Posterior cingulate gyrus (tissue), 11 donors: Measurements from ENCODE around the gene F10.

Experiments
- DNase-seq, 10 donors: peaks; one replicate each; pipeline versions ENCODE4 v3.0.0 to v3.0.0-alpha.2; 2020 to 2021; ENCODE audit warnings: mixed read lengths in 3 of 10
- intact Hi-C: fragments of 100-400 bp; cut with DNase I; formaldehyde crosslinking; loops from one replicate; pipeline ENCODE4 v1.15.1; 2023

The F10 gene

GRCh38 chr13:113112893-113113845, 9.4 kb upstream of the F10 start:
- intact Hi-C loops = no loop called here
- peak in 4 of 10 donors; percentile 9 to 66 (median 23) for DNase-seq

GRCh38 chr13:113113846-113114271, 8.7 kb upstream of the F10 start:
- intact Hi-C loops = no loop called here
- peak in 4 of 10 donors; percentile 5 to 79 (median 66) for DNase-seq

GRCh38 chr13:113114511-113115362, 7.9 kb upstream of the F10 start:
- peak in 4 of 10 donors; percentile 2 to 57 (median 44) for DNase-seq
- intact Hi-C loops = no loop called here

GRCh38 chr13:113115363-113116205, 7.0 kb upstream of the F10 start:
- intact Hi-C loops = no loop called here
- DNase-seq = peak in 4 of 10 donors; percentile 13 to 72 (median 52)

GRCh38 chr13:113116206-113116800, 6.3 kb upstream of the F10 start:
- DNase-seq = peak in 2 of 10 donors; percentile 72 to 73
- intact Hi-C loops = no loop called here

- intact Hi-C loops = no loop called here
- peak in 4 of 10 donors; percentile 2 to 45 (median 31) for DNase-seq
These were observed 5.7 kb upstream of the F10 start for GRCh38 chr13:113116871-113117271.

GRCh38 chr13:113117335-113117872, 5.2 kb upstream of the F10 start:
- DNase-seq = peak in 4 of 10 donors; percentile 3 to 64 (median 46)
- intact Hi-C loops = no loop called here

- DNase-seq = peak in 2 of 10 donors; percentile 33 to 66
- intact Hi-C loops = no loop called here
These were observed 4.7 kb upstream of the F10 start for GRCh38 chr13:113117911-113118260.

- DNase-seq = peak in 3 of 10 donors; percentile 52 to 79 (median 78)
- intact Hi-C loops = no loop called here
These were observed 4.2 kb upstream of the F10 start for GRCh38 chr13:113118261-113119021.

GRCh38 chr13:113119166-113119821, 3.3 kb upstream of the F10 start:
- DNase-seq = peak in 3 of 10 donors; percentile 16 to 49 (median 21)
- intact Hi-C loops = no loop called here

- intact Hi-C loops = no loop called here
- DNase-seq = peak in 4 of 10 donors; percentile 12 to 74 (median 37)
These were observed 2.8 kb upstream of the F10 start for GRCh38 chr13:113119822-113120189.

- peak in 4 of 10 donors; percentile 6 to 74 (median 52) for DNase-seq
- intact Hi-C loops = no loop called here
These were observed 2.1 kb upstream of the F10 start for GRCh38 chr13:113120300-113121182.

- intact Hi-C loops = no loop called here
- peak in 4 of 10 donors; percentile 5 to 78 (median 62) for DNase-seq
These were observed 1.2 kb upstream of the F10 start for GRCh38 chr13:113121183-113121927.

- intact Hi-C loops = no loop called here
- DNase-seq = peak in 4 of 10 donors; percentile 9 to 66 (median 46)
These were observed 599 bp upstream of the F10 start for GRCh38 chr13:113121928-113122471.

GRCh38 chr13:113123226-113124201, 915 bp downstream of the F10 start:
- intact Hi-C loops = no loop called here
- peak in 3 of 10 donors; percentile 14 to 76 (median 40) for DNase-seq
